OCI-LY1 (cell line): ENCODE results near the gene TMEM51.

Source experiments
- H2AFZ ChIP-seq: fragments of 200-600 bp; sonication (generic), shearing (Covaris generic); 2 replicates; pipeline ENCODE4 v1.6.0; 2014; ENCODE audit warnings: antibody characterized with exemption, mild to moderate bottlenecking, low read length
- H3F3A ChIP-seq: fragments of 200-600 bp; sonication (generic), shearing (Covaris generic); 2 replicates; pipeline ENCODE4 v1.6.0; 2014; ENCODE audit warnings: mild to moderate bottlenecking, antibody characterized with exemption, low read length, moderate library complexity; ENCODE audit not compliant: insufficient read depth
- H3K27ac ChIP-seq: fragments of 200-600 bp; sonication (generic); 2 replicates; pipeline ENCODE4 v1.5.1; 2014; ENCODE audit warnings: low read length, mixed run types, mild to moderate bottlenecking, low read depth; ENCODE audit not compliant: poor library complexity, severe bottlenecking
- H3K27me3 ChIP-seq: fragments of 200-600 bp; sonication (generic); 2 replicates; pipeline ENCODE4 v1.6.0; 2014; ENCODE audit warnings: antibody characterized with exemption, mild to moderate bottlenecking, low read length, moderate library complexity; ENCODE audit not compliant: insufficient read depth
- H3K36me3 ChIP-seq: fragments of 200-600 bp; sonication (generic); 2 replicates; pipeline ENCODE4 v1.6.1; 2014; ENCODE audit warnings: mild to moderate bottlenecking, antibody characterized with exemption, low read length, moderate library complexity, mixed read lengths; ENCODE audit not compliant: insufficient read depth
- H3K4me1 ChIP-seq: fragments of 200-600 bp; sonication (generic); 2 replicates; pipeline ENCODE4 v1.5.1; 2014; ENCODE audit warnings: mild to moderate bottlenecking, low read length, moderate library complexity; ENCODE audit not compliant: insufficient read depth, severe bottlenecking
- H3K4me2 ChIP-seq: fragments of 200-600 bp; sonication (generic), shearing (Covaris generic); 2 replicates; pipeline ENCODE4 v1.6.1; 2014; ENCODE audit warnings: low read length
- H3K4me3 ChIP-seq: fragments of 200-600 bp; sonication (generic); 2 replicates; pipeline ENCODE4 v1.5.1; 2014; ENCODE audit warnings: low read length, low read depth, mild to moderate bottlenecking, mixed read lengths; ENCODE audit not compliant: poor library complexity, severe bottlenecking
- H3K79me2 ChIP-seq: fragments of 200-600 bp; shearing (Covaris generic); 2 replicates; pipeline ENCODE4 v1.6.1; 2016; ENCODE audit warnings: mixed run types, low read length, mixed read lengths; ENCODE audit not compliant: insufficient read depth
- H3K9ac ChIP-seq: fragments of 200-600 bp; sonication (generic), shearing (Covaris generic); 2 replicates; pipeline ENCODE4 v1.6.1; 2014; ENCODE audit warnings: mild to moderate bottlenecking, low read length, mixed read lengths
- H3K9me2 ChIP-seq: fragments of 200-600 bp; sonication (generic), shearing (Covaris generic); 2 replicates; pipeline ENCODE4 v1.6.1; 2014; ENCODE audit warnings: low read depth, mild to moderate bottlenecking, low read length, mixed read lengths
- H3K9me3 ChIP-seq: fragments of 200-600 bp; shearing (Covaris generic); 2 replicates; pipeline ENCODE4 v1.6.1; 2014; ENCODE audit warnings: low read length, mixed read lengths
- H4K20me1 ChIP-seq: fragments of 200-600 bp; sonication (generic), shearing (Covaris generic); 2 replicates; pipeline ENCODE4 v1.6.0; 2016; ENCODE audit warnings: mild to moderate bottlenecking, low read length; ENCODE audit not compliant: insufficient read depth
- EZH2 ChIP-seq: fragments of 200-600 bp; sonication (generic), shearing (Covaris generic); IDR thresholded peaks from 2 replicates; pipeline ENCODE4 v1.8.0; 2017; ENCODE audit warnings: borderline replicate concordance, mixed run types, mild to moderate bottlenecking, antibody characterized with exemption, low read length, moderate library complexity, mixed read lengths
- TF ChIP-seq, protein P1 (sequence below): fragments of 200-600 bp; sonication (generic), shearing (Covaris generic); IDR thresholded peaks from 2 replicates; pipeline ENCODE4 v1.5.1; 2017; ENCODE audit warnings: mild to moderate bottlenecking, antibody characterized with exemption, low read length, moderate library complexity, mixed read lengths

TMEM51 gene

DNA sequence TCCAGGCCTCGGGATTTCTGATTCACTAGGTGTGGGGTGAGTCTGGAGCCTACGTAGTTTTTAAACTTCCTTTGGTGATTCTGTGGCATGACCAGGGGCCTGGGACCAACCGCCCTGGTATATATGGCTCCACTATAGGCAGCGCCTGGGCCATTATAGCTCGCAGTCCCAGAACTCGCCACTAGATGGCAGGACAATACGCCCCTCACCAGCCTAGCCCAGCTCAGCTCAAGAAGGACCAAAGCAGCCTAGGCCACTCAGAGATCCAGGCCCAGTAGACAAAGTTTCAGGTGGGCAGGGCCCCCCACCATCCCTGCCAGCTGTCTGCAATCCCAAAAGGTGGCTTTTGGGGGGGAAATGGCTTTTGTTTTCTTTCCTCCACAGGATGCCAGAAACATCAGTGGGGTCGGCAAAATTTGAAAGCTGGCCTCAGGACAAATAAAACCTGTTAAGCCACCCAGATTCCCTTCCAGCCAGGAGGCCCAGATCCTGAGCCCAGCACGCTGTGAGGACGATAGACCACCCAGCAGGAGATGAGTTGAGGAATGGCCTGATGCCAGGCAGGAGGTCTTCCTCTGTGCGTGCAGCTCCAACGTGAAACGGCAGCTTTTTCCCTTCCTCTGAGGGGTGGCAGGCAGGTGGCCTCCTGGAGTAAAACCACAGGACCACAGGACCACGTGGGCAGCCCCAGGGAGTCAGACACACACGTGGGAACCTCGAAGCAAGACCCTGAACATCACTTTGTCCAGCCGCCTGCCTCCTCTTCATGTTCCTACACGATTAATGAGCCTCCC is 24.8 kb upstream of the TMEM51 start:
- no peaks in the 10 kb centered on the region for H3F3A ChIP-seq
- H3K9me3 ChIP-seq, result no peaks in the 10 kb centered on the region
- no peak overlapping the region for H2AFZ ChIP-seq
- H3K4me1 ChIP-seq, result no peaks in the 10 kb centered on the region
- no peak overlapping the region for H3K4me2 ChIP-seq
- H3K4me3 ChIP-seq, result no peak overlapping the region
- H3K27me3 ChIP-seq, result 0 out of 2 replicates have a peak, but pooled peaks cover 5% of the 10 kb centered on the region
- H3K9me2 ChIP-seq, result no peaks in the 10 kb centered on the region
- no peaks in the 10 kb centered on the region for H4K20me1 ChIP-seq
- no peaks in the 10 kb centered on the region for H3K79me2 ChIP-seq
- no peak overlapping the region for H3K9ac ChIP-seq
- TF ChIP-seq, protein P1, sequence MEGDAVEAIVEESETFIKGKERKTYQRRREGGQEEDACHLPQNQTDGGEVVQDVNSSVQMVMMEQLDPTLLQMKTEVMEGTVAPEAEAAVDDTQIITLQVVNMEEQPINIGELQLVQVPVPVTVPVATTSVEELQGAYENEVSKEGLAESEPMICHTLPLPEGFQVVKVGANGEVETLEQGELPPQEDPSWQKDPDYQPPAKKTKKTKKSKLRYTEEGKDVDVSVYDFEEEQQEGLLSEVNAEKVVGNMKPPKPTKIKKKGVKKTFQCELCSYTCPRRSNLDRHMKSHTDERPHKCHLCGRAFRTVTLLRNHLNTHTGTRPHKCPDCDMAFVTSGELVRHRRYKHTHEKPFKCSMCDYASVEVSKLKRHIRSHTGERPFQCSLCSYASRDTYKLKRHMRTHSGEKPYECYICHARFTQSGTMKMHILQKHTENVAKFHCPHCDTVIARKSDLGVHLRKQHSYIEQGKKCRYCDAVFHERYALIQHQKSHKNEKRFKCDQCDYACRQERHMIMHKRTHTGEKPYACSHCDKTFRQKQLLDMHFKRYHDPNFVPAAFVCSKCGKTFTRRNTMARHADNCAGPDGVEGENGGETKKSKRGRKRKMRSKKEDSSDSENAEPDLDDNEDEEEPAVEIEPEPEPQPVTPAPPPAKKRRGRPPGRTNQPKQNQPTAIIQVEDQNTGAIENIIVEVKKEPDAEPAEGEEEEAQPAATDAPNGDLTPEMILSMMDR, result peak; percentile 74
- TF ChIP-seq EZH2, result no peak
- H3K36me3 ChIP-seq, result no peaks in the 10 kb centered on the region
- H3K27ac ChIP-seq, result no peak overlapping the region

- no peaks in the 10 kb centered on the region for H3K4me1 ChIP-seq
- H3K9ac ChIP-seq, result no peak overlapping the region
- H3K27me3 ChIP-seq, result 0 out of 2 replicates have a peak, but pooled peaks cover 6% of the 10 kb centered on the region
- TF ChIP-seq, protein P1, result no peak
- no peak for TF ChIP-seq EZH2
- H3K79me2 ChIP-seq, result no peaks in the 10 kb centered on the region
- no peaks in the 10 kb centered on the region for H3K9me3 ChIP-seq
- no peak overlapping the region for H2AFZ ChIP-seq
- H3K4me2 ChIP-seq, result no peak overlapping the region
- H3K9me2 ChIP-seq, result no peaks in the 10 kb centered on the region
- H3K36me3 ChIP-seq, result no peaks in the 10 kb centered on the region
- no peak overlapping the region for H3K27ac ChIP-seq
- H3K4me3 ChIP-seq, result no peak overlapping the region
- H3F3A ChIP-seq, result no peaks in the 10 kb centered on the region
- H4K20me1 ChIP-seq, result no peaks in the 10 kb centered on the region
Observed at GRCh38 chr1:15129944-15130343, 23.6 kb upstream of the TMEM51 start.

DNA sequence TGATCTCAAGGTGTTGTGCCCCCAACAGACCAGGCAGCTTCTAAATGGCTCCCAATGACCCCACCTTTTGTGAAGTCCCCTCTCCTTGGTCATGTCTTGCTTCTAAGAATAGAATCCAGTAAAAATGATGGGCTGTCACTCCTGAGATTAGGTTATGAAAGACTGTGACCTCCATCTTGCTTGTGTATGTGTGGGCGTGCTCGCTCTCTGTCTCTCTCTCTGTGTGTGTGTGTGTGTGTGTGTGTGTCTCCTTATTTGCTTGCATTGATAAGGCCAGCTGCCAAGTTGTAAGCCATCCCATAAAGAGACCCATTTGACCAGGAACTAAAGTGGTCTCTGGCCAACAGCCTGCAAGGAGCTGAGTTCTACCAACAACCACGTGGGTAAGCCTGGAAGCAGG is 22.9 kb upstream of the TMEM51 start:
- H2AFZ ChIP-seq, result no peak overlapping the region
- H3K27ac ChIP-seq, result no peak overlapping the region
- no peaks in the 10 kb centered on the region for H4K20me1 ChIP-seq
- H3F3A ChIP-seq, result no peaks in the 10 kb centered on the region
- H3K4me2 ChIP-seq, result no peak overlapping the region
- H3K79me2 ChIP-seq, result no peaks in the 10 kb centered on the region
- no peak overlapping the region for H3K9ac ChIP-seq
- no peak for TF ChIP-seq EZH2
- TF ChIP-seq, protein P1, result no peak
- 0 out of 2 replicates have a peak, but pooled peaks cover 6% of the 10 kb centered on the region for H3K27me3 ChIP-seq
- no peaks in the 10 kb centered on the region for H3K36me3 ChIP-seq
- no peaks in the 10 kb centered on the region for H3K9me2 ChIP-seq
- no peak overlapping the region for H3K4me3 ChIP-seq
- H3K4me1 ChIP-seq, result no peaks in the 10 kb centered on the region
- H3K9me3 ChIP-seq, result no peaks in the 10 kb centered on the region
